Testis (tissue), 2 donors: Measurements from ENCODE around the gene GNG3.

Source experiments
- CTCF ChIP-seq, 3 experiments: fragments of 450-650 bp in 2 of 3; fragments of 200-600 bp in 1 of 3; sonication (generic) in 1 of 3; IDR thresholded peaks; one replicate each; pipeline ENCODE4 v1.5.1; 2016 to 2019; ENCODE audit warnings: antibody characterized with exemption in 3 of 3, mild to moderate bottlenecking in 2 of 3, moderate library complexity in 1 of 3
- POLR2A ChIP-seq: fragments of 450-650 bp; IDR thresholded peaks from one replicate; pipeline ENCODE4 v1.6.1; 2017; ENCODE audit warnings: antibody characterized with exemption, mild to moderate bottlenecking, moderate library complexity

- TF ChIP-seq CTCF (IDR thresholded peaks at IDR 0.05): peak in 1 of 3 experiments; percentile 1
- no peak for TF ChIP-seq POLR2A
These were observed 19.8 kb downstream of the GNG3 start, which contains the start of gene HNRNPUL2 for GRCh38 chr11:62727165-62727871.
